Measurements from ENCODE around the gene MRLN. TPM values are rescaled to one million over a fixed set of nuclear protein-coding genes. Genes with fewer than 3 reads are reported as not detected.
"Not testable (repeated sequence)": the region's sequence is repeated elsewhere in the genome, so short reads cannot be mapped to it uniquely, and the experiment has no call there.

MRLN gene
- total RNA-seq, 1 donor from 2014 or later: not detected

DNA sequence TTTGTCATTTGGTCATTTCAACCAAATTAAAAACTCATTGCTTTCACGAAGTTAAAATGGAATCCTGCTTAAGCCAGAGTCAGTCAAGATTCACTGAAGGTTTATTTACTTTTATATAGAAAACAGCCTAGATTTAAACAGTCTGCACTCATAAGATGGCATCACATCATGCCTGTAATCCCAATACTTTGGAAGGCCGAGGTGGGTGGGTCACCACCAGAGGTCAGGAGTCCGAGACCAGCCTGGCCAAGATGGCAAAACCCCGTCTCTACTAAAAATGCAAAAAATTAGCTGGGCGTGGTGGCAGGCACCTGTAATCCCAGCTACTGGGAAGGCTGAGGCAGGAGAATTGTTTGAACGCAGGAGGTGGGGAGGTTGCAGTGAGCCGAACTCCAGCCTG, 33.8 kb upstream of the MRLN start:
- H3K27me3 Mint-ChIP-seq (ENCODE audit: low read depth); DNase-seq (ENCODE audit: low read depth, low spot score); H3K36me3 Mint-ChIP-seq (ENCODE audit: low read depth); H3K9me3 Mint-ChIP-seq; H3K27ac Mint-ChIP-seq (ENCODE audit: unreplicated experiment); H3K4me3 Mint-ChIP-seq; H3K4me1 Mint-ChIP-seq: not testable (repeated sequence)

DNA sequence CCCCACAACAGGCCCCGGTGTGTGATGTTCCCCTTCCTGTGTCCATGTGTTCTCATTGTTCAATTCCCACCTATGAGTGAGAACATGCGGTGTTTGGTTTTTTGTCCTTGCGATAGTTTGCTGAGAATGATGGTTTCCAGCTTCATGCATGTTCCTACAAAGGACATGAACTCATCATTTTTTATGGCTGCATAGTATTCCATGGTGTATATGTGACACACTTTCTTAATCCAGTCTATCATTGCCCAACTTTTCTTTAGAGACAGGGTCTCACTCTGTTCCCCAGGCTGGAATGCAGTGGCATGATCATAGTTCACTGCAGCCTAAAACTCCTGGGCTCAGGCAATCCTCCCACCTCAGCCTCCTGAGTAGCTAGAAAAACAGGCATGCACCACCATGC, 32.2 kb upstream of the MRLN start:
- not testable (repeated sequence) for H3K4me1 Mint-ChIP-seq; H3K4me3 Mint-ChIP-seq; DNase-seq (ENCODE audit: low read depth, low spot score); H3K36me3 Mint-ChIP-seq (ENCODE audit: low read depth); H3K9me3 Mint-ChIP-seq; H3K27me3 Mint-ChIP-seq (ENCODE audit: low read depth); H3K27ac Mint-ChIP-seq (ENCODE audit: unreplicated experiment)

DNA sequence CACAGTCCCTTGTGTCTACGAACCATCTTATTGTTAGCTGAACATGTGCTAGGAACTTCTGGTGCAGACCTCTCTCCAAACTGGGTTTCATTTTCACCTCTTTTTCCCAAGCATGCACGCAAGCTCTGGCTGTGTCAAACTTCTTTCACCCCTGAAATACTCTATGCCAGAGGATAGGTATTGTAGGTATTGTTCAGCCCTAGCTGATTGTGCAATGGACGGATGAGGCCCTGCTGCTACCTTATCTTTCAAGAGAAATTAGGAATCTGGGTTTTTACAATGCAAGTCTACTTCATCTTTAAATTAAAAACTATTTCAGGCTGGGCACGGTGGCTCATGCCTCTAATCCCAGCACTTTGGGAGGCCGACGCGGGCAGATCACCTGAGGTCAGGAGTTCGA, 28.3 kb upstream of the MRLN start:
- peaks cover 11% of the 10 kb centered on the region for H3K9me3 Mint-ChIP-seq
- no peak overlapping the region for H3K4me3 Mint-ChIP-seq
- H3K27me3 Mint-ChIP-seq (ENCODE audit: low read depth): no peaks in the 10 kb centered on the region
- no peaks in the 10 kb centered on the region for H3K4me1 Mint-ChIP-seq
- DNase-seq (ENCODE audit: low read depth, low spot score): no peak
- H3K27ac Mint-ChIP-seq (ENCODE audit: unreplicated experiment): no peak overlapping the region
- H3K36me3 Mint-ChIP-seq (ENCODE audit: low read depth): peaks cover 14% of the 10 kb centered on the region
- TF ChIP-seq, protein P1, sequence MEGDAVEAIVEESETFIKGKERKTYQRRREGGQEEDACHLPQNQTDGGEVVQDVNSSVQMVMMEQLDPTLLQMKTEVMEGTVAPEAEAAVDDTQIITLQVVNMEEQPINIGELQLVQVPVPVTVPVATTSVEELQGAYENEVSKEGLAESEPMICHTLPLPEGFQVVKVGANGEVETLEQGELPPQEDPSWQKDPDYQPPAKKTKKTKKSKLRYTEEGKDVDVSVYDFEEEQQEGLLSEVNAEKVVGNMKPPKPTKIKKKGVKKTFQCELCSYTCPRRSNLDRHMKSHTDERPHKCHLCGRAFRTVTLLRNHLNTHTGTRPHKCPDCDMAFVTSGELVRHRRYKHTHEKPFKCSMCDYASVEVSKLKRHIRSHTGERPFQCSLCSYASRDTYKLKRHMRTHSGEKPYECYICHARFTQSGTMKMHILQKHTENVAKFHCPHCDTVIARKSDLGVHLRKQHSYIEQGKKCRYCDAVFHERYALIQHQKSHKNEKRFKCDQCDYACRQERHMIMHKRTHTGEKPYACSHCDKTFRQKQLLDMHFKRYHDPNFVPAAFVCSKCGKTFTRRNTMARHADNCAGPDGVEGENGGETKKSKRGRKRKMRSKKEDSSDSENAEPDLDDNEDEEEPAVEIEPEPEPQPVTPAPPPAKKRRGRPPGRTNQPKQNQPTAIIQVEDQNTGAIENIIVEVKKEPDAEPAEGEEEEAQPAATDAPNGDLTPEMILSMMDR (conservative IDR thresholded peaks at IDR 0.05): no peak

DNA sequence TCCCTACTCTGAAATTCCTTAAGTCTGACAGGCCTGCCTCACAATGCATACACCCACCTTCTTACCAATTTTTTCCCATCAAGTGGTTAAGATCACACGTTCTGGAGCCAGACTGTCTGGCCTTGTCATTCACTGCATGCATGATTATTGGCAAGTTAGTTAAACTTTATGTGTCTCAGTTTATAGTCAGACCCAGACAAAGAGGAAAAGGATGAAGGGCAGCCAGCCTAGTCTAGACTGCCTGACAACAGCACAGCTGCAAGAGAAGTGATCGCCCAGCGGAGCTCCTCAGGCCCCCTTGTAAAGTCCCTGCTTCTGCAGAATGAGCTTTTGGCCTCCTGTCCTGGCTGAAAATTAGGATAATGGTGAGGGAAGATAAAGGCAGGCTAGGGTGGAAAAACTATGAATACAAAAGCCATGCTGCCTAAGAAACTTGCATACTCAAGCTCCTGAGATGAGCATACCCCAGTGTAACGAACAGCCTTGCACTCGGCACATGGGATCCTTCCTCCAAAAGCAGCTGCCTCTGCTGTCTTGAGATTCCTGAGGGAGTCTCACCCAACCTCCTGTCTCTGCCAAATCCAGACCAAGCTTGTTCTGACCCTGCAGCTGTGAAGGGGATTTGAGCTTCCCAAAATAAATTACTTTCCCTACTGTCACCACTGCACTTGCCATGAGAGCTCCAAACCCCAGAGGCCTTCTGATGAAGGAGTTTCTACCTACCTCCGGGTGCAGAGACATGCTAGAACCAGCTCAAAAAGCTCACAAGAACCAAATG, 26.7 kb upstream of the MRLN start:
- H3K4me1 Mint-ChIP-seq: no peaks in the 10 kb centered on the region
- DNase-seq (ENCODE audit: low read depth, low spot score): no peak
- H3K4me3 Mint-ChIP-seq: no peak overlapping the region
- peaks cover 19% of the 10 kb centered on the region for H3K36me3 Mint-ChIP-seq (ENCODE audit: low read depth)
- TF ChIP-seq, protein P1 (conservative IDR thresholded peaks at IDR 0.05): no peak
- no peak overlapping the region for H3K27ac Mint-ChIP-seq (ENCODE audit: unreplicated experiment)
- H3K9me3 Mint-ChIP-seq: peaks cover 12% of the 10 kb centered on the region
- no peaks in the 10 kb centered on the region for H3K27me3 Mint-ChIP-seq (ENCODE audit: low read depth)

DNA sequence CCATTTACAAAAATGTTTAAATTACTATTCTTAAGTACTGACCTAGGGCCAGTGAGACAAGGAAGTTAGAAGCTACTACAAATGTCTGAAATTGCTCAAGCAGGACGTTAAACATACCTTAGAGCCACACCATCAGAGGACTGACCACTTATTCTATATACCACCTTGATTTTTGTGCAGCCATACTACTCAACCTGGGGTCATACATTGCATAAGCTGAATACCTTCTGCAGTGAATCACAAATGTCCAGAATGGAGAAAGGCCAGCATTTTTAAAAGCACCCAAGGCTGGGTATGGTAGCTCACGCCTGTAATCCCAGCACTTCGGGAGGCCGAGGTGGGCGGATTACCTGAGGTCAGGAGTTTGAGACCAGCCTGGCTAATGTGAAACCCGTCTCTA, 21.2 kb upstream of the MRLN start:
- no peak overlapping the region for H3K4me3 Mint-ChIP-seq
- TF ChIP-seq, protein P1 (conservative IDR thresholded peaks at IDR 0.05): no peak
- H3K27ac Mint-ChIP-seq (ENCODE audit: unreplicated experiment): no peak overlapping the region
- DNase-seq (ENCODE audit: low read depth, low spot score): no peak
- H3K27me3 Mint-ChIP-seq (ENCODE audit: low read depth): peaks cover 2% of the 10 kb centered on the region
- no peaks in the 10 kb centered on the region for H3K4me1 Mint-ChIP-seq
- peaks cover 20% of the 10 kb centered on the region for H3K36me3 Mint-ChIP-seq (ENCODE audit: low read depth)
- H3K9me3 Mint-ChIP-seq: peaks cover 19% of the 10 kb centered on the region

DNA sequence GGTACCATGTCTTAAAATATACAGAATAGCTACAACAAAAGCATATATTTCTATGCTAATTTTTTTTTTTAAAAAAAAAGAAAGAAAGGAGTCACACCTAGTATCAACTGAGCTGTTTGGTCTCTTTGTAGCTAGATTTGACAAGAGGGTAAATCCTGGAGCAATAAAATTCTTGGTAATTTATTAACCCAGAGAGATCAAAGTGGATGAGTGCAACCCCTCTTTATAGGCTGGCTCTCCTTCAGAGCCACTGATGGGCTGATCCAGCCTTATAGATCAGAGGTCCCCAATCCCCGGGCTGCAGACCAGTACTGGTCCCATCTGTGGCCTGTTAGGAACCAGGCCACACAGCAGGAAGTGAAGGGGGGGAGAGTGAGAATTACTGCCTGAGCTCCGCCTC, 19.8 kb upstream of the MRLN start:
- Mint-ChIP-seq H3K4me3 (no peak overlapping the region), H3K36me3 (ENCODE audit: low read depth) (peaks cover 15% of the 10 kb centered on the region), H3K27me3 (ENCODE audit: low read depth) (peaks cover 2% of the 10 kb centered on the region), H3K27ac (ENCODE audit: unreplicated experiment) (no peak overlapping the region), H3K9me3 (peaks cover 15% of the 10 kb centered on the region), H3K4me1 (no peaks in the 10 kb centered on the region)
- DNase-seq (ENCODE audit: low read depth, low spot score): no peak
- TF ChIP-seq, protein P1 (conservative IDR thresholded peaks at IDR 0.05): no peak

Data from neural crest cell (in vitro differentiated cells).